ENCODE measurements around the gene UBE3B. TPM values are rescaled to one million over a fixed set of nuclear protein-coding genes. Genes with fewer than 3 reads are reported as not detected.

UBE3B gene
- total RNA-seq, 1 donor from 2014 or later, result 34.4 TPM

GRCh38 chr12:109503611-109504010 lies 26.2 kb downstream of the UBE3B start:
- H3K4me3 Mint-ChIP-seq (ENCODE audit: unreplicated experiment), result no peak overlapping the region
- H3K36me3 Mint-ChIP-seq (ENCODE audit: low read depth, unreplicated experiment), result peaks cover 24% of the 10 kb centered on the region
- no peak for TF ChIP-seq EZH2 (IDR thresholded peaks at IDR 0.05; ENCODE audit: insufficient read depth, low read length)
- TF ChIP-seq, protein P1, sequence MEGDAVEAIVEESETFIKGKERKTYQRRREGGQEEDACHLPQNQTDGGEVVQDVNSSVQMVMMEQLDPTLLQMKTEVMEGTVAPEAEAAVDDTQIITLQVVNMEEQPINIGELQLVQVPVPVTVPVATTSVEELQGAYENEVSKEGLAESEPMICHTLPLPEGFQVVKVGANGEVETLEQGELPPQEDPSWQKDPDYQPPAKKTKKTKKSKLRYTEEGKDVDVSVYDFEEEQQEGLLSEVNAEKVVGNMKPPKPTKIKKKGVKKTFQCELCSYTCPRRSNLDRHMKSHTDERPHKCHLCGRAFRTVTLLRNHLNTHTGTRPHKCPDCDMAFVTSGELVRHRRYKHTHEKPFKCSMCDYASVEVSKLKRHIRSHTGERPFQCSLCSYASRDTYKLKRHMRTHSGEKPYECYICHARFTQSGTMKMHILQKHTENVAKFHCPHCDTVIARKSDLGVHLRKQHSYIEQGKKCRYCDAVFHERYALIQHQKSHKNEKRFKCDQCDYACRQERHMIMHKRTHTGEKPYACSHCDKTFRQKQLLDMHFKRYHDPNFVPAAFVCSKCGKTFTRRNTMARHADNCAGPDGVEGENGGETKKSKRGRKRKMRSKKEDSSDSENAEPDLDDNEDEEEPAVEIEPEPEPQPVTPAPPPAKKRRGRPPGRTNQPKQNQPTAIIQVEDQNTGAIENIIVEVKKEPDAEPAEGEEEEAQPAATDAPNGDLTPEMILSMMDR (IDR thresholded peaks at IDR 0.05; ENCODE audit: insufficient read depth, low read depth, low read length), result no peak

GRCh38 chr12:109504068-109504467 lies 26.6 kb downstream of the UBE3B start:
- peaks cover 24% of the 10 kb centered on the region for H3K36me3 Mint-ChIP-seq (ENCODE audit: low read depth, unreplicated experiment)

More at GRCh38 chr12:109503611-109504010, 26.2 kb downstream of the UBE3B start:
- H3K4me1 ChIP-seq (ENCODE audit: insufficient read depth, low read length), result no peaks in the 10 kb centered on the region
- no peak for DNase-seq (ENCODE audit: low read depth)
- H3K27me3 Mint-ChIP-seq (ENCODE audit: low read depth, unreplicated experiment), result no peaks in the 10 kb centered on the region
- H3K27ac Mint-ChIP-seq (ENCODE audit: unreplicated experiment), result no peak overlapping the region
- H3K9ac ChIP-seq (ENCODE audit: low read length), result no peak overlapping the region
- peaks cover 8% of the 10 kb centered on the region for H3K4me1 Mint-ChIP-seq (ENCODE audit: low read depth, unreplicated experiment)
- FAIRE-seq, result no peak
- peaks cover 46% of the 10 kb centered on the region for H3K36me3 ChIP-seq (ENCODE audit: insufficient read depth, low read length)
- H3K4me2 ChIP-seq (ENCODE audit: low read length), result no peak overlapping the region
- H3K27ac ChIP-seq (ENCODE audit: low read depth, low read length), result no peak overlapping the region
- H3K9me3 ChIP-seq (ENCODE audit: insufficient read depth, low read depth, low read length), result no peaks in the 10 kb centered on the region
- no peaks in the 10 kb centered on the region for H3K27me3 ChIP-seq (ENCODE audit: insufficient read depth, low read length)
- H2AFZ ChIP-seq (ENCODE audit: low read depth, low read length), result no peak overlapping the region
- H3K9me3 Mint-ChIP-seq (ENCODE audit: unreplicated experiment), result no peaks in the 10 kb centered on the region
- H3K79me2 ChIP-seq (ENCODE audit: insufficient read depth, low read length), result no peaks in the 10 kb centered on the region
- no peaks in the 10 kb centered on the region for H4K20me1 ChIP-seq (ENCODE audit: insufficient read depth, low read length)
- no peak overlapping the region for H3K4me3 ChIP-seq (ENCODE audit: insufficient read depth, low read depth, low read length)

GRCh38 chr12:109510196-109510595 lies 32.8 kb downstream of the UBE3B start:
- H3K36me3 Mint-ChIP-seq (ENCODE audit: low read depth, unreplicated experiment), result peaks cover 26% of the 10 kb centered on the region

More at GRCh38 chr12:109504068-109504467, 26.6 kb downstream of the UBE3B start:
- H3K4me2 ChIP-seq (ENCODE audit: low read length), result no peak overlapping the region
- no peak for DNase-seq (ENCODE audit: low read depth)
- Mint-ChIP-seq H3K27ac (ENCODE audit: unreplicated experiment) (no peak overlapping the region), H3K9me3 (ENCODE audit: unreplicated experiment) (no peaks in the 10 kb centered on the region), H3K27me3 (ENCODE audit: low read depth, unreplicated experiment) (no peaks in the 10 kb centered on the region), H3K4me3 (ENCODE audit: unreplicated experiment) (no peak overlapping the region), H3K4me1 (ENCODE audit: low read depth, unreplicated experiment) (peaks cover 8% of the 10 kb centered on the region)
- TF ChIP-seq EZH2 (IDR thresholded peaks at IDR 0.05; ENCODE audit: insufficient read depth, low read length), result no peak
- TF ChIP-seq, protein P1 (IDR thresholded peaks at IDR 0.05; ENCODE audit: insufficient read depth, low read depth, low read length), result no peak
- H2AFZ ChIP-seq (ENCODE audit: low read depth, low read length), result no peak overlapping the region
- H3K36me3 ChIP-seq (ENCODE audit: insufficient read depth, low read length), result peaks cover 48% of the 10 kb centered on the region
- no peak overlapping the region for H3K9ac ChIP-seq (ENCODE audit: low read length)
- H3K79me2 ChIP-seq (ENCODE audit: insufficient read depth, low read length), result no peaks in the 10 kb centered on the region
- H3K27me3 ChIP-seq (ENCODE audit: insufficient read depth, low read length), result no peaks in the 10 kb centered on the region
- H3K9me3 ChIP-seq (ENCODE audit: insufficient read depth, low read depth, low read length), result no peaks in the 10 kb centered on the region
- no peak for FAIRE-seq
- no peaks in the 10 kb centered on the region for H4K20me1 ChIP-seq (ENCODE audit: insufficient read depth, low read length)
- no peaks in the 10 kb centered on the region for H3K4me1 ChIP-seq (ENCODE audit: insufficient read depth, low read length)
- no peak overlapping the region for H3K27ac ChIP-seq (ENCODE audit: low read depth, low read length)
- H3K4me3 ChIP-seq (ENCODE audit: insufficient read depth, low read depth, low read length), result no peak overlapping the region

More at GRCh38 chr12:109510196-109510595, 32.8 kb downstream of the UBE3B start:
- H3K27ac Mint-ChIP-seq (ENCODE audit: unreplicated experiment), result no peak overlapping the region
- no peak overlapping the region for H3K9ac ChIP-seq (ENCODE audit: low read length)
- H3K4me3 ChIP-seq (ENCODE audit: insufficient read depth, low read depth, low read length), result no peak overlapping the region
- DNase-seq (ENCODE audit: low read depth) (no peak), FAIRE-seq (no peak)
- no peaks in the 10 kb centered on the region for H3K79me2 ChIP-seq (ENCODE audit: insufficient read depth, low read length)
- H3K4me3 Mint-ChIP-seq (ENCODE audit: unreplicated experiment), result no peak overlapping the region
- no peaks in the 10 kb centered on the region for H3K9me3 ChIP-seq (ENCODE audit: insufficient read depth, low read depth, low read length)
- no peaks in the 10 kb centered on the region for H3K9me3 Mint-ChIP-seq (ENCODE audit: unreplicated experiment)
- TF ChIP-seq, protein P1 (IDR thresholded peaks at IDR 0.05; ENCODE audit: insufficient read depth, low read depth, low read length), result no peak
- TF ChIP-seq EZH2 (IDR thresholded peaks at IDR 0.05; ENCODE audit: insufficient read depth, low read length), result no peak
- H3K27me3 Mint-ChIP-seq (ENCODE audit: low read depth, unreplicated experiment), result no peaks in the 10 kb centered on the region
- H3K27ac ChIP-seq (ENCODE audit: low read depth, low read length), result no peak overlapping the region
- no peak overlapping the region for H2AFZ ChIP-seq (ENCODE audit: low read depth, low read length)
- H3K27me3 ChIP-seq (ENCODE audit: insufficient read depth, low read length), result no peaks in the 10 kb centered on the region
- H3K4me2 ChIP-seq (ENCODE audit: low read length), result no peak overlapping the region
- no peaks in the 10 kb centered on the region for H3K4me1 ChIP-seq (ENCODE audit: insufficient read depth, low read length)
- no peaks in the 10 kb centered on the region for H4K20me1 ChIP-seq (ENCODE audit: insufficient read depth, low read length)
- H3K36me3 ChIP-seq (ENCODE audit: insufficient read depth, low read length), result peaks cover 48% of the 10 kb centered on the region
- H3K4me1 Mint-ChIP-seq (ENCODE audit: low read depth, unreplicated experiment), result peaks cover 4% of the 10 kb centered on the region
